ENCODE results near the gene ZNF575.
A peak's percentile ranks its signal among the peaks of the same experiment; 100 is the strongest.

The ZNF575 gene

DNA sequence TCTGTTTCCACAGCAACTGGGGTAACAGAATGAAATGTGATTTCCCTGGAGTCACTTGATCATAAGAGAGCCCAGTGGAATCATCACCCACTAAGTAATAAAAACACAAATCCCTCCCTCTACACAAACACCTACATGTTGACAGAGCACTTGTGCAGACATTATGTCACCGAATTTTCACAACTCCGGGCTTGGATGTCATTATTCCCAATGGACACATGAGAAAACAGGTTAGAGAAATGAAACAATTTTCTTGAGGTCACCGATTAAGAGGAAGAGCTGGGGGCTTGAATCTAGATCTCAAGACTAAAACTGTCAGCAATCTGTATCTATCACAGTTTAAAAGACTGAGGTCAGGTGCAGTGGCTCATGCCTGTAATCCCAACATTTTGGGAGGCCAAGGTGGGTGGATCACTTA, 39.2 kb downstream of the ZNF575 start:
- DNase-seq (ENCODE audit: low read depth, low spot score): no peak

DNA sequence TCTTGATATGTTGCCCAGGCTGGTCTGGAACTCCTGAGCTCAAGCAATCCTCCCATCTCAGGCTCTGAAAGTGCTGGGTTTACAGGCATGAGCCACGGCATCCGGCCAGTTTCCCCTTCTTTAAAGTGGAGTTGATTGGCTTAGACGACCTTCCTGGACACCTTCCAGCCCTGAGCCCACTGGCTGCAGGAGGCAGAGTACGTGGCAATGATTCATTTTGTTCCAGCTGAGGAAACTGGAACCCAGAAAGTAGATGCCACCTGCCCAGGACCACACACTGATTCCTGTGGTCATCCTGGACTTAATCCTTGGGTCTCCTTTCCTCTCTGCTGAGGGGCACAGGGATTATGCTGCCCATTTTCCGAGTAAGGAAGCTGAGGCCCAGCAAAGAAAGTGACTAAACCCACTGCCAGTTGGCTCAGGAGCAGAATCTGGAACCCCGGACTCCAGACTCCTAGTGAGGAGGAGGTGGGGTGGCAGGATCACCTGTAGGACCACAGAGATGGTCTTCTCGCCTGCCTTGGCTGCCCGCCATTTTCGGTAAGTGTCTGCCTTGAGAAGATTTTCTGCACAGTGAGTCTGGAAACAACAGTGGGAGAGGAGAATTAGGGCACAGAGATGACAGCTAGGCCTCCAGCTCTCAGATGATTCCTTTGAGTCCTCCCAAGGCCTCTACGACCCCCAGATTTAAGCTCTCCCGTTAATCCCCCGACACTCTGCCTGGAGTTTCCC, 41.6 kb downstream of the ZNF575 start:
- DNase-seq (ENCODE audit: low read depth, low spot score): no peak

DNA sequence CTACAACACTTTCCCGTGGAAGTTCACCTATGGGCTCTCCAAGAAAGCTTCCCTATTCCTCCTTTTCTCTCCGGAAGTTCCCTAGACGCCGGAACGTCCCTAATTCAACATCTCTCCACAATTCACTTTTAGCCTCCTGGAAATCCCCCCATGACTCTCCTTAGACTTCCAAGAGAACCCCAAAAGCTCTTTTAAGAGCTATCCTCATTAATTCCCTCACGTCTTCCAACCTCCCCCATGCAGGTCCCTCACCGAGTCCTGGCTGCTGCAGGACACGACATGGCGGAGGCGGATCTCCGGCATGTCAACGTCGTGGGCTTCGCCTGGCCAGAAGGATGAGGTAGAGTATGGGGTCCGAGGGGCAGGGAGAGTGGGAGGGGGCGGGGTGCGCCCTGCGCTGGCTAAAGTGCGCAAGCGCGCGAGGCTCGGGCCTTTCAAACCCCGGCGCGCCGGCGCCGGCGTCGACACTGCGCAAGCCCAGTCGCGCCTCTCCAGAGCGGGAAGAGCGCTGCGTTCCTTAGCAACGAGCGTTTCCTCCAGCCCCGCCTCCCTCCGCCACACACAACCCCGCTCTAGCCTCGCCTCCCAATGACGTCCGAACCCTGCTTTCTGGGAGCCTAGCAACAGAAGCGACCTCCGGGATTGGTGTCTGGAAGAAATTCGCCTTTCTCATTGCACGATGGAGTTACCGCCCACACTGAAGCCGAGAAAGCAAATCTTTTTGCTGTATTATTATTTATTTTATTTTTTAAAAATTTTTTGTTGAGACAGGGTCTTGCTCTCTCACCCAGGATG, 42.4 kb downstream of the ZNF575 start, which contains the start of the genes PINLYP and XRCC1:
Gene PINLYP (plus strand): TSS at position 646 of the 795 bp plus-strand sequence. CDS start 1,391 bp downstream, outside the sequence.
Gene XRCC1 (minus strand): TSS at position 372 of the 795 bp plus-strand sequence. CDS start 69 bp downstream, at position 303.
- peak; percentile 96 for DNase-seq (ENCODE audit: low read depth, low spot score)

DNA sequence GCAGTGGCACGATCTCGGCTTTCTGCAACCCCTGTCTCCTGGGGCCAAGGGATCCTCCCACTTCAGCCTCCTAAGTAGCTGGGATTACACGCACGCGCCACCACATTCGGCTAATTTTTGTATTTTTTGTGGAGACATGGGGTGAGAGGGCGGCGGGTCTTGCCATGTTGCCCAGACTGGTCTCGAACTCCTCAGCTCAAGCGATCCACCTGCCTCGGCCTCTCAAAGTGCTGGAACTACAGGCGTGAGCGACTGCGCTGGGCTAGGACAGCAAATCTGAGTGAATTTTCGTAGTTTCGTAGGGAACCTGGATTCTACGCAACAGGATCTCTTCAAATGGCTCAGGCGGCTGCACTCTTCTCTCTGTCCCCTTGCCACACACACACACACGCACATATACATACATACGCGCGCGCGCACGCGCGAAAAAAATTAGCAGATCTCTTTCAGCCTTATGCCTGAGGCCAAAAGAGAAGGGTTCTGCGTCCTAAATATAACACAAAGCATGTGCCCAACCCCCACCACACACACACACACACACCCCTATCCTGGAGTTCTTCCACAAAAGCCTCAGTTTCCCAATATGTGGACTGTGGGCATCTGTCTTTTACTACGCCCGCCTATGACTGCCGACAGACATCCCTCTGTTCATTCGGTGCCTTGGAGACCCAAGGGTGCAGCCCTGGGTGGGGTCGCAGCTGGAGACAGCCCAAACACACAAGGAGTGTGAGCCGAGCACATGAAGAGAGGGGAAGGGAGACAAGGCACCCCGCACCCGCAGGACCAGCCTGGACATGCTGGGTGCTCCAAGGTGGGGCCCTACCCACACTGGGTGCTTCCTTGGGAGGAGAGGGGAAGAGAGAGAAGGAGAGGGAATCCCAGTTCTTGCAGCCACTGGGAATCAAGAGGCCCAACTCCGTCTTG, 43.2 kb downstream of the ZNF575 start:
- DNase-seq (ENCODE audit: low read depth, low spot score): no peak

DNA sequence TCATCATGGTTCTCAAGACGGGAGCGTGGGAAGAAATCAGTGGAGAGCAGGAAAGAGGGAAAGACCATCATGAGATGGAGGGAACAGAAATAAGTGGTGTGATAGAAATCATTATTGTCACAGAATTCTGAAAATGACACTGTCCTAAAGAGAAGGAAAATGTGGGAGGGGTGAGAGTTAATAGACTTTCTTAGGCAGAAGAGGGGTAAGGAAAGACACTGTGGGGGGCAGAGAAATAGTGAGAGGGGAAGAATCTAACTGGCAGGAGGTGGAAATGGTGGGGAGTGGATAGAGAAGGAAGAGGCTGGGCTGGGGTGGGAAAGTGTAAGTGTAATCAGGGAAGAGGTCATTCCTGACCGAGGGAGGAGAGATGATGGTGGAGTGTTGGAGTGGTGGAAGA, 45.8 kb downstream of the ZNF575 start:
- DNase-seq (ENCODE audit: low read depth, low spot score): no peak

DNA sequence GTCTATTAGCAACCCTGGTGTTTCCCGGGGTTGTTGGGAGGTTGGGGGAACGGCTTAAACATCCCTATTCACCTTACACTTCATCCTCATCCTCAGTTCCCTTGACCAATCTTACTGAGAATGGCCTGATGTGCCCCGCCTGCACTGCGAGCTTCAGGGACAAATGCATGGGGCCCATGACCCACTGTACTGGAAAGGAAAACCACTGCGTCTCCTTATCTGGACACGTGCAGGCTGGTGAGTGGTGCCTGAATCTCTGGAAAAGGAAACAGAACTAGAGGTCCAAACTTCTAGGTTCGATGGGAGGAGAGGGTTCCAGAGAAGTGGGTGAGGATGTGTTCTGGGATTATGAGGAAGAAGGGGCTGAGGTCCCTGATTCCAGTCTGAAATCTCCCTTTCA, 48.5 kb downstream of the ZNF575 start:
- DNase-seq (ENCODE audit: low read depth, low spot score): no peak

DNA sequence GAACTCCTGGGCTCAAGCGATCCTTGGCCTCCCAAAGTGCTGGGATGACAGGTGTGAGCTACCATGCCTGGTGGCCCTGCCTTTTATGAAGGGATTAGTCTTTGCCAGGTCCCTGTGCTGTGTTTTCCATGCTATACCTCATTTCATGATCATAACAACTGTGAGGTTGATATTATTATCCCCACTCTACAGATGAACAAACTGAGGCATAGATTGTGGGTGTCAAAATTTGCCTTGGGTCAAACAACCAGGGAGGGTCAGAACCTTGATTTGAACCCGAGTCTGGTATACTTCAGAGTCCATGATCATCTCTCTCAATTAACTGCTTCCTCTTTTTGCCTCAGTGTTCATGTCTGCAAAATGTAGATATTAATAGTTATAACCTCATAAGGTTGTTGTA, 49.5 kb downstream of the ZNF575 start:
- no peak for DNase-seq (ENCODE audit: low read depth, low spot score)

DNA sequence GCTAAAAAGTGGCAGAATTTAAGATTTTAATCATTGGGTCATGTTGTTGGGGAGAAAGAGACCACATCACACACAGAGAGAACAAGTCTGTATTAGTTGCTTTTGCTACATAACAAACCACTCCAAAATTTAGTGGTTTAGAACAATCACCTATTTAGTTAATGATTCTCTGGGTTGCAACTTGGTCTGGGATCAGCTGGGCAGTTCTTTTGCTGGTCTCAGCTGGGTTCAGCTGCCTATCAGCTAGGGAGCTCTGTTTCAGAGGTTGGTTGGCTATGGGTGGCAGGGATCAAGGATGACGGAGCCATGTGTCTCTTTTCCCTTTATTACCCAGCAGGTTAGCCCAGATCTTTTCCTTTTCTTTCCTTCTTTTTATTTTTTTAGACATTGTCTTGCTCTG, 51.5 kb downstream of the ZNF575 start:
- no peak for DNase-seq (ENCODE audit: low read depth, low spot score)
